ENCODE data around the gene FOXL2. TPM values are rescaled to one million over a fixed set of nuclear protein-coding genes. Genes with fewer than 3 reads are reported as not detected.

Gene FOXL2
- total and polyA plus RNA-seq, 9 of the 15 experiments (the other 6 are each of a cell fraction or from before 2014, with no cell fraction given) = 0.27 to 22.1 (median 3.2) TPM

DNA sequence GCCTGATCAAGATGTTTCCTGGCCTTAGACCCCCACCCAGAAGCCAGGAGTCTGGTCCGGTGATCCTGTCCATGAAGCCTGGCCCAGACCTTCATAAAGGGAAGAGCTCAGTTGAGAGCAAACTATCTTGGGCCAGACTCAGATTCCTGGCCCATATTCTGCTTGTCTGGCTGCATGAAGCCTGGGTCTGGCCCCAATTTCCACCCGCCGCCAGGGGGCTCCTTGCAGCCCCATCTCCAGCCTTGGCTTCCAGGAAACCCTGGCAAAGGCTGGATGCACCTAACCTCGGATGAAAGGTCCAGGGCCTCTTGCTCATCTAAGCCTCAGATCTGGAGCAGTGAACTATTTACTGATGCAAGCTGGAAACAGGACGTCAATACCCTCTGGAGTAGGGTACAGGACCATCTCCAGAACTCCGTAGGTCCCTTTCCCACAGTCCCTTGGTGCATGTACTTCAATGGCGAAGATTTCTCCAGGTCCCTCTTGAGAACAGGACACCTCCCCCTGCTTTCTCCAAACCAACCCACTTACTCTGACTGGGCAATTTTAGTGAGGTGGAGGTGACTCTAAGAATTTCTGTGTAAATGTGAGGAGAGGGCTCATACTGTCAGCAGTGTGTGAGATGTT is 5.6 kb downstream of the FOXL2 start (continued):
- peak; percentile 28 for TF ChIP-seq NEUROD1 (IDR thresholded peaks at IDR 0.05; ENCODE audit: borderline replicate concordance, low read depth, low read length, partially characterized antibody)
- no peak for TF ChIP-seq ZNF354B (CRISPR knock-in tag; IDR thresholded peaks at IDR 0.05)
- no peak for TF ChIP-seq TCF7 (IDR thresholded peaks at IDR 0.05; ENCODE audit: borderline replicate concordance)
- no peak for TF ChIP-seq RBM14 (IDR thresholded peaks at IDR 0.05; ENCODE audit: borderline replicate concordance, insufficient read depth, low read depth, low read length)
- TF ChIP-seq, protein P1, sequence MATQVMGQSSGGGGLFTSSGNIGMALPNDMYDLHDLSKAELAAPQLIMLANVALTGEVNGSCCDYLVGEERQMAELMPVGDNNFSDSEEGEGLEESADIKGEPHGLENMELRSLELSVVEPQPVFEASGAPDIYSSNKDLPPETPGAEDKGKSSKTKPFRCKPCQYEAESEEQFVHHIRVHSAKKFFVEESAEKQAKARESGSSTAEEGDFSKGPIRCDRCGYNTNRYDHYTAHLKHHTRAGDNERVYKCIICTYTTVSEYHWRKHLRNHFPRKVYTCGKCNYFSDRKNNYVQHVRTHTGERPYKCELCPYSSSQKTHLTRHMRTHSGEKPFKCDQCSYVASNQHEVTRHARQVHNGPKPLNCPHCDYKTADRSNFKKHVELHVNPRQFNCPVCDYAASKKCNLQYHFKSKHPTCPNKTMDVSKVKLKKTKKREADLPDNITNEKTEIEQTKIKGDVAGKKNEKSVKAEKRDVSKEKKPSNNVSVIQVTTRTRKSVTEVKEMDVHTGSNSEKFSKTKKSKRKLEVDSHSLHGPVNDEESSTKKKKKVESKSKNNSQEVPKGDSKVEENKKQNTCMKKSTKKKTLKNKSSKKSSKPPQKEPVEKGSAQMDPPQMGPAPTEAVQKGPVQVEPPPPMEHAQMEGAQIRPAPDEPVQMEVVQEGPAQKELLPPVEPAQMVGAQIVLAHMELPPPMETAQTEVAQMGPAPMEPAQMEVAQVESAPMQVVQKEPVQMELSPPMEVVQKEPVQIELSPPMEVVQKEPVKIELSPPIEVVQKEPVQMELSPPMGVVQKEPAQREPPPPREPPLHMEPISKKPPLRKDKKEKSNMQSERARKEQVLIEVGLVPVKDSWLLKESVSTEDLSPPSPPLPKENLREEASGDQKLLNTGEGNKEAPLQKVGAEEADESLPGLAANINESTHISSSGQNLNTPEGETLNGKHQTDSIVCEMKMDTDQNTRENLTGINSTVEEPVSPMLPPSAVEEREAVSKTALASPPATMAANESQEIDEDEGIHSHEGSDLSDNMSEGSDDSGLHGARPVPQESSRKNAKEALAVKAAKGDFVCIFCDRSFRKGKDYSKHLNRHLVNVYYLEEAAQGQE (IDR thresholded peaks at IDR 0.05; ENCODE audit: borderline replicate concordance) = peak; percentile 57; the same call in 1 of the 2 replicates
- TF ChIP-seq, protein P1 (CRISPR knock-in tag; IDR thresholded peaks at IDR 0.05; ENCODE audit: low read depth) = no peak
- TF ChIP-seq, protein P2, sequence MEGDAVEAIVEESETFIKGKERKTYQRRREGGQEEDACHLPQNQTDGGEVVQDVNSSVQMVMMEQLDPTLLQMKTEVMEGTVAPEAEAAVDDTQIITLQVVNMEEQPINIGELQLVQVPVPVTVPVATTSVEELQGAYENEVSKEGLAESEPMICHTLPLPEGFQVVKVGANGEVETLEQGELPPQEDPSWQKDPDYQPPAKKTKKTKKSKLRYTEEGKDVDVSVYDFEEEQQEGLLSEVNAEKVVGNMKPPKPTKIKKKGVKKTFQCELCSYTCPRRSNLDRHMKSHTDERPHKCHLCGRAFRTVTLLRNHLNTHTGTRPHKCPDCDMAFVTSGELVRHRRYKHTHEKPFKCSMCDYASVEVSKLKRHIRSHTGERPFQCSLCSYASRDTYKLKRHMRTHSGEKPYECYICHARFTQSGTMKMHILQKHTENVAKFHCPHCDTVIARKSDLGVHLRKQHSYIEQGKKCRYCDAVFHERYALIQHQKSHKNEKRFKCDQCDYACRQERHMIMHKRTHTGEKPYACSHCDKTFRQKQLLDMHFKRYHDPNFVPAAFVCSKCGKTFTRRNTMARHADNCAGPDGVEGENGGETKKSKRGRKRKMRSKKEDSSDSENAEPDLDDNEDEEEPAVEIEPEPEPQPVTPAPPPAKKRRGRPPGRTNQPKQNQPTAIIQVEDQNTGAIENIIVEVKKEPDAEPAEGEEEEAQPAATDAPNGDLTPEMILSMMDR (IDR thresholded peaks at IDR 0.05 in 2 of 3, conservative IDR thresholded peaks at IDR 0.05 in 1 of 3; ENCODE audit: insufficient read depth in 2 of 3, low read depth in 1 of 3, low read length in 3 of 3) = peak; percentile 81 to 90 (median 88)
- no peak for TF ChIP-seq ZNF644 (tag; IDR thresholded peaks at IDR 0.05; ENCODE audit: low read depth)
- no peak for TF ChIP-seq TCFL5 (CRISPR knock-in tag; conservative IDR thresholded peaks at IDR 0.05)
- TF ChIP-seq MEF2D (tag; conservative IDR thresholded peaks at IDR 0.05; ENCODE audit: low read depth) = no peak
- TF ChIP-seq JUNB (CRISPR knock-in tag; conservative IDR thresholded peaks at IDR 0.05) = no peak
- no peak for TF ChIP-seq ZNF174 (CRISPR knock-in tag; IDR thresholded peaks at IDR 0.05)
- TF ChIP-seq ZKSCAN8 (CRISPR knock-in tag; IDR thresholded peaks at IDR 0.05) = no peak
- TF ChIP-seq ZNF384 (IDR thresholded peaks at IDR 0.05; ENCODE audit: low read depth, low read length) = no peak
- peak; percentile 67; the same call in 1 of the 2 replicates for TF ChIP-seq CTBP1 (IDR thresholded peaks at IDR 0.05; ENCODE audit: borderline replicate concordance)
- peak; percentile 38; the same call in 1 of the 2 replicates for TF ChIP-seq MTA3 (IDR thresholded peaks at IDR 0.05; ENCODE audit: borderline replicate concordance)
- TF ChIP-seq RB1 (IDR thresholded peaks at IDR 0.05; ENCODE audit: low read depth) = peak; percentile 51; the same call in 1 of the 2 replicates
- TF ChIP-seq HDAC2 (IDR thresholded peaks at IDR 0.05) = no peak
- peak; percentile 63 for TF ChIP-seq SMC3 (conservative IDR thresholded peaks at IDR 0.05; ENCODE audit: insufficient read depth, low read depth, low read length)
- no peak for TF ChIP-seq WHSC1 (IDR thresholded peaks at IDR 0.05; ENCODE audit: low read length)
